Psoas muscle (tissue), 8 donors: Measurements from ENCODE around the gene CAVIN4. TPM values are rescaled to one million over a fixed set of nuclear protein-coding genes. Genes with fewer than 3 reads are reported as not detected.

Experiments
- ATAC-seq, 4 donors: fragments of 200-7000 bp; cut with Tn5 transposase; one replicate each; pipeline ENCODE4 v1.9.1; 2020; ENCODE audit warnings: moderate library complexity in 3 of 4, mild to moderate bottlenecking in 2 of 4
- DNase-seq, 2 donors: peaks; one replicate each; pipeline ENCODE4 v3.0.0-alpha.2; 2020
- H3K27ac ChIP-seq: fragments of 200-600 bp; one replicate; pipeline ENCODE4 v1.8.0; 2022
- H3K27me3 ChIP-seq, 3 donors: fragments of 200-600 bp in 1 of 3; one replicate each; pipeline versions ENCODE4 v1.6.1 to v1.8.0; 2013 to 2022; ENCODE audit warnings: low read length in 2 of 3, mild to moderate bottlenecking in 2 of 3, moderate library complexity in 1 of 3; ENCODE audit not compliant: insufficient read depth in 3 of 3
- H3K36me3 ChIP-seq, 2 donors: fragments of 200-600 bp in 1 of 2; one replicate each; pipeline versions ENCODE4 v1.6.1 to v1.8.0; 2013 to 2022; ENCODE audit warnings: low read depth in 1 of 2, mild to moderate bottlenecking in 1 of 2, moderate library complexity in 1 of 2; ENCODE audit not compliant: insufficient read depth in 1 of 2
- H3K4me1 ChIP-seq: fragments of 200-600 bp; one replicate; pipeline ENCODE4 v1.8.0; 2022
- H3K4me3 ChIP-seq: fragments of 200-600 bp; one replicate; pipeline ENCODE4 v1.8.0; 2022; ENCODE audit warnings: mild to moderate bottlenecking
- H3K9me3 ChIP-seq: fragments of 200-600 bp; one replicate; pipeline ENCODE4 v1.8.0; 2022
- CTCF ChIP-seq: fragments of 200-600 bp; IDR thresholded peaks from one replicate; pipeline ENCODE4 v1.8.0; 2022; ENCODE audit warnings: antibody characterized with exemption
- WGBS, 3 donors: extraction: QIAGEN DNeasy Blood & Tissue Kit; methylation state at CpG; one replicate each; pipeline versions ENCODE4 v1.1.6 to v1.1.7; 2013; 5-methylcytosine and 5-hydroxymethylcytosine counted together
- intact Hi-C, 2 donors: fragments of 100-400 bp; cut with DNase I; formaldehyde crosslinking; loops; one replicate each; pipeline versions ENCODE4 v1.11.0 to v1.14.2; 2022
- polyA plus RNA-seq, 3 donors: library from polyadenylated mRNA; stranded (reverse); fragments of 200-250 nt; gene quantifications; one replicate each; pipeline ENCODE4 v1.2.3, GENCODE V29; 2013
- total RNA-seq, 4 donors: library from RNA; stranded (reverse); fragmentation: NEBNext Ultra II Directional in 2 of 4; extraction: Animal tissue kit (Norgen Biotek cat#: 25700) in 2 of 4; gene quantifications; one replicate each; pipeline versions ENCODE4 v1.2.1 to v1.2.4, GENCODE V29; 2021 to 2023
- donor health status: healthy with polysubstance abuse.
- donor health status: DM: no; HTN: no; CAD: no; lungs with moderate emphysema.
- donor health status: Bipolar disorder and iron deficiency.
- donor health status: healthy.
- donor health status: DM: yes; HTN: yes; CAD: no.
- donor health status: DM: no; HTN: no; CAD: no.
- donor health status: DM: no; HTN: no; CAD: no.
- donor health status: DM: yes; HTN: yes; CAD: no.

The CAVIN4 gene
- total and polyA plus RNA-seq, 7 donors: 3.5 to 230 (median 68.6) TPM

DNA sequence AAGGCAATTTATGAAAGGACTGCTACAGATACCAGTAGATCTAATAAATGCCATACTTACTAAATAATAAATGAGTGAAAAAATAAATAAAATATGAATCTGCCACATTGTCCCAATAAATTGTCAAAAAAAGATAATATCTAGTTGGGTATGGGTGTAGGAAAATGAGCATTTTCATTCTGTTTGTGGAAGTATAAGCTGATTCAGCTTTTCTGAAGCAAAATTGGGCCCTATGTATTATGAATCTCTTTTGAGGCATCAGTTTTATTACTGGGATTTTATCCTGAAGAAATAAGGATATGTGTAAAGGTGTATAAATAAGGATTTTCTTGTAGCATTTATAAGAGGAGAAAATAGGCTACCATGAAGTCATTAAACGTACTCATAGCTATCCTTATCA, 46.1 kb downstream of the CAVIN4 start:
- TF ChIP-seq CTCF: no peak
- intact Hi-C loops: no loop called here
- no peaks in the 10 kb centered on the region for H3K9me3 ChIP-seq
- H3K4me1 ChIP-seq: no peaks in the 10 kb centered on the region
- DNase-seq (no peak), ATAC-seq (no peak)
- no peak overlapping the region for H3K27ac ChIP-seq
- no peaks in the 10 kb centered on the region for H3K27me3 ChIP-seq
- no peaks in the 10 kb centered on the region for H3K36me3 ChIP-seq
- H3K4me3 ChIP-seq: no peak overlapping the region
- 87 to 93% (median 91%) methylated on average over 1 of the region's 1 CpG for WGBS, 3 donors

DNA sequence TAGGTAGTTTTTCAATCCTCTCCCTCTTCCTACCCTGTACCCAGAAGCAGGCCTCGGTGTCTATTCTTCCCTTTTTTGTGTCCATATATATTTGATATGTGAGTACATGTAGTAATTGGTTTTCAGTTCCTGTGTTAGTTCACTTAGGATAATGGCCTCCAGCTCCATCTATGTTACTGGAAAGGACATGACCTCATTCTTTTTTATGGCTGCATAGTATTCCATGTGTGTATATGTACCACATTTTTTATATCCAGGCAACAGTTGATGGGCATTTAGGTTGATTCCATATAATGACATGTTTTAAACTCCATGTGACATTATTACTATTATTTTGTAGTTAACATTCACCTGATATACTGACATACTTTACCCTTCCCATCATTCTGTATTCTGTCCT, 49.1 kb downstream of the CAVIN4 start:
- no peak overlapping the region for H3K27ac ChIP-seq
- H3K4me1 ChIP-seq: no peaks in the 10 kb centered on the region
- no peaks in the 10 kb centered on the region for H3K9me3 ChIP-seq
- no peak overlapping the region for H3K4me3 ChIP-seq
- no peak for TF ChIP-seq CTCF
- DNase-seq (no peak), ATAC-seq (no peak)
- WGBS, 3 donors: 96 to 100% (median 96%) methylated on average over 1 of the region's 1 CpG
- intact Hi-C loops: no loop called here
- H3K36me3 ChIP-seq: no peaks in the 10 kb centered on the region
- no peaks in the 10 kb centered on the region for H3K27me3 ChIP-seq

DNA sequence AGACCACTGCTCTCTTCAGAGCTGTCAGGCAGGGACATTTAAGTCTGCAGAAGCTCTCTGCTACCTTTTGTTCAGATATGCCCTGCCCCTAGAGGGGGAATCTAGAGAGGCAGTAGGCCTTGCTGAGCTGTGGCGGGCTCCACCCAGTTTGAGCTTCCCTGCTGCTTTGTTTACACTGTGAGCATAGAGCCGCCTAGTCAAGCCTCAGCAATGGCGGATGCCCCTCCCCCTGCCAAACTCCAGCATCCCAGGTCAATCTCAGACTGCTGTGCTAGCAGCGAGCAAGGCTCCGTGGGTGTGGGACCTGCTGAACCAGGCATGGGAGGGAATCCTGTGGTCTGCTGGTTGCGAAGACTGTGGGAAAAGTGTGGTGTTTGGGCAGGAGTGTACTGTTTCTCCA, 59.9 kb downstream of the CAVIN4 start:
- H3K27me3 ChIP-seq: no peaks in the 10 kb centered on the region
- no peaks in the 10 kb centered on the region for H3K36me3 ChIP-seq
- no peak for TF ChIP-seq CTCF
- H3K27ac ChIP-seq: no peak overlapping the region
- ATAC-seq (no peak), DNase-seq (no peak)
- H3K4me1 ChIP-seq: no peaks in the 10 kb centered on the region
- H3K9me3 ChIP-seq: no peaks in the 10 kb centered on the region
- H3K4me3 ChIP-seq: no peak overlapping the region
- WGBS, 3 donors: 72 to 81% (median 78%) methylated on average over 6 of the region's 6 CpGs
- intact Hi-C loops: no loop called here

Other genes starting within 250 kb of the CAVIN4 start
- 10 to 100 TPM; 12.7 to 23.1 (median 14.7) TPM for gene TEX10, start 225.1 kb upstream of the CAVIN4 start, total RNA-seq
- 10 to 100 TPM in 2 of 3 donors, 1 to 10 TPM in 1; 9.8 to 17.2 (median 13.9) TPM for gene TEX10, start 225.1 kb upstream of the CAVIN4 start, polyA plus RNA-seq
- gene MSANTD3, start 150.9 kb upstream of the CAVIN4 start, total RNA-seq: 10 to 100 TPM; 15.2 to 59.4 (median 32.6) TPM
- gene MSANTD3, start 150.9 kb upstream of the CAVIN4 start, polyA plus RNA-seq: 10 to 100 TPM; 17.4 to 25.6 (median 25.2) TPM
- gene TMEFF1, start 104.9 kb upstream of the CAVIN4 start, total RNA-seq: under 1 TPM in 3 of 4 donors, not detected in 1; 0.29 to 0.56 (median 0.30) TPM
- gene TMEFF1, start 104.9 kb upstream of the CAVIN4 start, polyA plus RNA-seq: under 1 TPM in 2 of 3 donors, not detected in 1; 0.07 to 0.08 TPM